Upper lobe of left lung (tissue), 6 donors: ENCODE measurements around the gene LCORL. TPM values are rescaled to one million over a fixed set of nuclear protein-coding genes. Genes with fewer than 3 reads are reported as not detected.

Experiments used
- ATAC-seq, 2 donors: fragments of 200-7000 bp; cut with Tn5 transposase; one replicate each; pipeline ENCODE4 v1.9.1; 2022; ENCODE audit warnings: mild to moderate bottlenecking in 2 of 2, moderate library complexity in 2 of 2; ENCODE audit not compliant: low FRiP score in 2 of 2
- DNase-seq, 2 donors: peaks; one replicate each; pipeline ENCODE4 v3.0.0-alpha.2; 2019 to 2020
- H3K27ac ChIP-seq, 4 donors: fragments of 200-600 bp; sonication (generic); one replicate each; pipeline ENCODE4 v1.5.1; 2016 to 2019
- H3K27me3 ChIP-seq, 4 donors: fragments of 200-600 bp; sonication (generic); one replicate each; pipeline ENCODE4 v1.5.1; 2017 to 2019
- H3K36me3 ChIP-seq, 4 donors: fragments of 200-600 bp; sonication (generic); one replicate each; pipeline ENCODE4 v1.5.1; 2016 to 2019
- H3K4me1 ChIP-seq, 4 donors: fragments of 200-600 bp; sonication (generic); one replicate each; pipeline ENCODE4 v1.5.1; 2018 to 2019
- H3K4me3 ChIP-seq, 4 donors: fragments of 200-600 bp; sonication (generic); one replicate each; pipeline ENCODE4 v1.5.1; 2017 to 2019; ENCODE audit warnings: mild to moderate bottlenecking in 2 of 4, moderate library complexity in 1 of 4
- H3K9me3 ChIP-seq, 4 donors: fragments of 200-600 bp; sonication (generic); one replicate each; pipeline ENCODE4 v1.5.1; 2018 to 2019
- EP300 ChIP-seq, 4 donors: sonication (generic); formaldehyde crosslinking; IDR thresholded peaks; one replicate each; pipeline ENCODE4 v1.5.1; 2017; ENCODE audit warnings: antibody characterized with exemption in 4 of 4, control low read depth in 2 of 4
- POLR2A ChIP-seq, 4 donors: fragments of 450-650 bp; IDR thresholded peaks; one replicate each; pipeline ENCODE4 v1.5.1; 2016 to 2017; ENCODE audit warnings: antibody characterized with exemption in 4 of 4, mild to moderate bottlenecking in 2 of 4
- POLR2AphosphoS5 ChIP-seq, 2 donors: sonication (generic); formaldehyde crosslinking; IDR thresholded peaks; one replicate each; pipeline ENCODE4 v1.5.1; 2017; ENCODE audit warnings: antibody characterized with exemption in 2 of 2
- WGBS, 2 donors: methylation state at CpG; one replicate each; pipeline ENCODE4 v1.1.5; 2017 to 2018; 5-methylcytosine and 5-hydroxymethylcytosine counted together
- total RNA-seq, 6 donors: library from RNA; depleted of rRNA in 4 of 6; stranded (reverse); fragments of >200 nt in 4 of 6; gene quantifications; one replicate each; pipeline versions ENCODE4 v1.1.0 to v1.2.1, GENCODE V29; 2016 to 2021
- TF ChIP-seq, protein P1 (sequence below), 6 experiments: fragments of 450-650 bp in 4 of 6; fragments of 200-600 bp in 2 of 6; sonication (generic) in 2 of 6; IDR thresholded peaks; one replicate each; pipeline ENCODE4 v1.5.1; 2016 to 2019; ENCODE audit warnings: antibody characterized with exemption in 6 of 6
- donor health status: DM: no; HTN: no; CAD: no; lungs with moderate emphysema.
- donor health status: DM: no; HTN: yes; CAD: no; lungs with severe emphysema.

Gene LCORL
- total RNA-seq, 6 donors from 2014 or later = 12.5 to 33.5 (median 19.6) TPM

DNA sequence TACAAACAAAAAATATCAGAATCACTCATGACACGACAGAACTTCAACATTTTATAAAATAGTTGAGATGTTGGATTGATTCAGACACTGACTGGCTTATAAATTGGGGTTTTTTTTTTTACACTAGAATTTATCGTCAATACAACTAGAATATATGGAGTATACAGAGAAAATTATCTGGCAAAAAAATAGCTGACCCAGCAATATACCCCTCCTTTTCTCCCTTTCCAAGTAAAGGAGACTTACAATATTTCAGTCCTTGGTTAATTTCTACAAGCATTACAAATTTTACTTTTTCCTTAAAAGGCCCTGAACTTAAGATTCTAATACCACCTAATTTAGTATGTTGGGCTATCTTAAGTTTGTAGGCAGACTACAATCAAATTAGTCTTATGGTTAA is 76.3 kb downstream of the LCORL start:
- no peak for TF ChIP-seq POLR2A (IDR thresholded peaks at IDR 0.05)
- no peak for TF ChIP-seq POLR2AphosphoS5 (IDR thresholded peaks at IDR 0.05)
- TF ChIP-seq, protein P1, sequence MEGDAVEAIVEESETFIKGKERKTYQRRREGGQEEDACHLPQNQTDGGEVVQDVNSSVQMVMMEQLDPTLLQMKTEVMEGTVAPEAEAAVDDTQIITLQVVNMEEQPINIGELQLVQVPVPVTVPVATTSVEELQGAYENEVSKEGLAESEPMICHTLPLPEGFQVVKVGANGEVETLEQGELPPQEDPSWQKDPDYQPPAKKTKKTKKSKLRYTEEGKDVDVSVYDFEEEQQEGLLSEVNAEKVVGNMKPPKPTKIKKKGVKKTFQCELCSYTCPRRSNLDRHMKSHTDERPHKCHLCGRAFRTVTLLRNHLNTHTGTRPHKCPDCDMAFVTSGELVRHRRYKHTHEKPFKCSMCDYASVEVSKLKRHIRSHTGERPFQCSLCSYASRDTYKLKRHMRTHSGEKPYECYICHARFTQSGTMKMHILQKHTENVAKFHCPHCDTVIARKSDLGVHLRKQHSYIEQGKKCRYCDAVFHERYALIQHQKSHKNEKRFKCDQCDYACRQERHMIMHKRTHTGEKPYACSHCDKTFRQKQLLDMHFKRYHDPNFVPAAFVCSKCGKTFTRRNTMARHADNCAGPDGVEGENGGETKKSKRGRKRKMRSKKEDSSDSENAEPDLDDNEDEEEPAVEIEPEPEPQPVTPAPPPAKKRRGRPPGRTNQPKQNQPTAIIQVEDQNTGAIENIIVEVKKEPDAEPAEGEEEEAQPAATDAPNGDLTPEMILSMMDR (IDR thresholded peaks at IDR 0.05) = no peak
- no peak for TF ChIP-seq EP300 (IDR thresholded peaks at IDR 0.05)
- 88 to 93% methylated on average over 2 of the region's 2 CpGs for WGBS, 2 donors
- H3K4me1 ChIP-seq = no peaks in the 10 kb centered on the region
- H3K4me3 ChIP-seq = no peak overlapping the region
- H3K27ac ChIP-seq = no peak overlapping the region
- H3K36me3 ChIP-seq = no peaks in the 10 kb centered on the region
- no peaks in the 10 kb centered on the region for H3K9me3 ChIP-seq
- no peaks in the 10 kb centered on the region for H3K27me3 ChIP-seq
- ATAC-seq (no peak), DNase-seq (no peak)

DNA sequence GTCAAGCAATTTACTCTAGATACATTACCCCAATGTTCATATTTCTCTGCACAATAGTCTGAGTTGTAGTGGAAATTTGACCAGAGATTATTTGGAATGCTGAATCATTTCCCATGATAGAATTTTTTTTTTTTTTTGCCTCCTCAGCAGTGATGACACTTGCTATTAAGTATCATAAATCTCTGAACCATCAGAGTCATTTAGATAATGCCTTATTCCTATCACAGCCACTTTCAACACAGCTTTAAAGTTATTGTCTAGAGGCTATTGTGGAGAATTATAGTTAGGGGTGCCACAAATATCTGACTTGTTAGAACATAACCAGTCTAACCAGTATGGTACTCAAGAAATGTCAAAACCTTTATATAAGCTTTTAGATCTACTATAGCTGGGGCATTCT is 79.8 kb downstream of the LCORL start:
- Histone ChIP-seq H3K9me3 (no peaks in the 10 kb centered on the region), H3K4me1 (no peaks in the 10 kb centered on the region), H3K36me3 (no peaks in the 10 kb centered on the region), H3K4me3 (no peak overlapping the region), H3K27ac (no peak overlapping the region), H3K27me3 (no peaks in the 10 kb centered on the region)
- TF ChIP-seq, protein P1 (IDR thresholded peaks at IDR 0.05) = no peak
- TF ChIP-seq POLR2AphosphoS5 (IDR thresholded peaks at IDR 0.05) = no peak
- TF ChIP-seq EP300 (IDR thresholded peaks at IDR 0.05) = no peak
- TF ChIP-seq POLR2A (IDR thresholded peaks at IDR 0.05) = no peak
- DNase-seq (no peak), ATAC-seq (no peak)

DNA sequence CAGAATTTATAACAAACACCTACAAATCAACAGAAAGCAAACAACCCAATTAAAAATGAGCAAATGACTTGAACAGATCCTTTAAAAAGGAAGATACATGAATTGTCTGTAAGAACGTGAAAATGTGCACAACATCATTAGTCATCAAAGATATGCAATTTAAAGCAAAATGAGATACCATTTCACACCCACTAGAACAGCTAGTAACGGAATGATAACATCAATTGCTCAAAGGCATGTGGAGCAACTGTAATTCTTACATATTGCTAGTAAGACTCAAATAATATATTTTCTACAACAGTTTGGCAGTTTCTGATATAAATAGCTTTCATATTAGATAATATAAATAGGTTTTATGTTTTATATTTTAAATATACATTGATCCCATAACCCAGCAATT is 82.5 kb downstream of the LCORL start:
- ATAC-seq (no peak), DNase-seq (no peak)
- Histone ChIP-seq H3K4me3 (no peak overlapping the region), H3K4me1 (no peaks in the 10 kb centered on the region), H3K9me3 (no peaks in the 10 kb centered on the region), H3K27me3 (no peaks in the 10 kb centered on the region), H3K36me3 (no peaks in the 10 kb centered on the region), H3K27ac (no peak overlapping the region)
- TF ChIP-seq POLR2A (IDR thresholded peaks at IDR 0.05) (no peak), EP300 (IDR thresholded peaks at IDR 0.05) (no peak), POLR2AphosphoS5 (IDR thresholded peaks at IDR 0.05) (no peak)
- TF ChIP-seq, protein P1 (IDR thresholded peaks at IDR 0.05) = no peak
- WGBS, 2 donors = 84 to 88% methylated on average over 2 of the region's 2 CpGs

DNA sequence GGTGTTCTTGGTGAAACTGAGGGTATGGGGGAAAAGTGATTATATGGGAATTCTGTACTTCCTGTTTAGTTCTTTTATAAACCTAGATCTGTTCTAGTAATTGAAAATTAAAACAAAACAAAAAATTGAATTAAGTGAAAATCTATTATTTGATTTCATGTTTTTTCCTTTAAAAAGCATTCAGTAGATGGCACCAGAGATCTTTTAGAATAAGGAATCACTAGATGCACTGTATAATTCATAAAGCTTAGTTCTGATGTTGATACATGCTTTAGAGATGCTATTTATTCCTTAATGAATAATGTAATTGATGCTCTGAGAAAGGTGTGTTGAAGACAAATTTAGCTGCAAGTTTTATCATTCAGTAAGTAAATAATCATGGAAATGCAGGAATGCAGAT is 87.3 kb downstream of the LCORL start:
- peaks cover 0 to 7% (median 0%) of the 10 kb centered on the region in 4 donors for H3K9me3 ChIP-seq
- TF ChIP-seq POLR2A (IDR thresholded peaks at IDR 0.05) = no peak
- TF ChIP-seq, protein P1 (IDR thresholded peaks at IDR 0.05) = no peak
- no peak for TF ChIP-seq EP300 (IDR thresholded peaks at IDR 0.05)
- TF ChIP-seq POLR2AphosphoS5 (IDR thresholded peaks at IDR 0.05) = no peak
- no peak for DNase-seq
- H3K27me3 ChIP-seq = no peaks in the 10 kb centered on the region
- H3K27ac ChIP-seq = no peak overlapping the region
- no peak overlapping the region for H3K4me3 ChIP-seq
- H3K36me3 ChIP-seq = no peaks in the 10 kb centered on the region
- no peak for ATAC-seq
- no peaks in the 10 kb centered on the region for H3K4me1 ChIP-seq

DNA sequence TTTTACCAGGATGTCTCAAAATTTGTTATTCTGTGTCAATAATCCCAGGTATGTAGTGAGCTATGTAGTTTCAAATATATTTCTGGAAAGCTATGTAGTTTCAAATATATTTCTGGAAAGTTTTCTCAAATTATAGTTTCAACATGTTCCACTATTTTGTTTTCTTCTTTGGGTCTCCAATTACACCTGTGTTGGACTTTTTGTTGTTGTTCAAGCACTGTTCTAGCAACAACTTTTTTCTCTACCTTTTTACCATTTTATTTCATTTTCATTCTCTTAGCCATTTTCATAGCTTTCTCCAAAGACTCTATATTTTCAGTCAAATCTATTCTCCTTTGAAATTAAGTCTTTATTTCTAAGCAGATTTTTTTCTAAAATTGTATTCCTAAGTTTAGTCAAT is 88.4 kb downstream of the LCORL start:
- TF ChIP-seq POLR2A (IDR thresholded peaks at IDR 0.05) = no peak
- TF ChIP-seq, protein P1 (IDR thresholded peaks at IDR 0.05) = no peak
- TF ChIP-seq EP300 (IDR thresholded peaks at IDR 0.05) = no peak
- TF ChIP-seq POLR2AphosphoS5 (IDR thresholded peaks at IDR 0.05) = no peak
- Histone ChIP-seq H3K4me3 (no peak overlapping the region), H3K4me1 (no peaks in the 10 kb centered on the region), H3K9me3 (peaks cover 0 to 7% (median 0%) of the 10 kb centered on the region in 4 donors), H3K27me3 (no peaks in the 10 kb centered on the region), H3K27ac (no peak overlapping the region), H3K36me3 (no peaks in the 10 kb centered on the region)
- ATAC-seq (no peak), DNase-seq (no peak)
